GM12864 (cell line): ENCODE measurements around the gene GALNT5.
"Not testable (repeated sequence)": the region's sequence is repeated elsewhere in the genome, so short reads cannot be mapped to it uniquely, and the experiment has no call there.

Experiments
- DNase-seq: peaks from one replicate; pipeline ENCODE4 v3.0.0-alpha.2; 2011; ENCODE audit warnings: low read depth
- H3K4me3 ChIP-seq: 2 replicates; pipeline ENCODE4 v1.5.1; 2011; ENCODE audit warnings: mild to moderate bottlenecking, low read depth, low read length, control low read depth
- TF ChIP-seq, protein P1 (sequence below): IDR thresholded peaks from 2 replicates; pipeline ENCODE4 v1.5.1; 2011; ENCODE audit warnings: low read depth, mild to moderate bottlenecking, moderate library complexity, low read length, control low read depth, inconsistent platforms; ENCODE audit errors: missing control alignments

The GALNT5 gene

DNA sequence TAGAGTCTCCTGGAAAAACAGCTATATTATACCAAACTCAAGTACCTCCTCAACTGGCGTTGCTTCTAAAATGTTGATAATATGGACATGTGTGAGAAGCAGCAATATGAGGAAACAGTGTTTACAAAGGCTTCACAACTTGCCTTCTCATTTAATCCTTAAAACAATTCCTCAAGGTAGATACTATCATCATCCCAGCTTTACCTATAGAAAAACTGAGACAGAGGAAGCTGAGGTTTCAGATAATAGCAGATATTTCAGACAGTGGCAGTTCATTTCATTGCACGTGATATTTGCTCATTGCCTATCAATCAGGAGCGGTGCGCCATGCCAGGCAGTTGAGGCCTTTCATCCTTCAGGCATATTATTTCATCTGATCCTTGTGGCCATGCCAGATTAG lies 8.3 kb downstream of the GALNT5 start:
- TF ChIP-seq, protein P1, sequence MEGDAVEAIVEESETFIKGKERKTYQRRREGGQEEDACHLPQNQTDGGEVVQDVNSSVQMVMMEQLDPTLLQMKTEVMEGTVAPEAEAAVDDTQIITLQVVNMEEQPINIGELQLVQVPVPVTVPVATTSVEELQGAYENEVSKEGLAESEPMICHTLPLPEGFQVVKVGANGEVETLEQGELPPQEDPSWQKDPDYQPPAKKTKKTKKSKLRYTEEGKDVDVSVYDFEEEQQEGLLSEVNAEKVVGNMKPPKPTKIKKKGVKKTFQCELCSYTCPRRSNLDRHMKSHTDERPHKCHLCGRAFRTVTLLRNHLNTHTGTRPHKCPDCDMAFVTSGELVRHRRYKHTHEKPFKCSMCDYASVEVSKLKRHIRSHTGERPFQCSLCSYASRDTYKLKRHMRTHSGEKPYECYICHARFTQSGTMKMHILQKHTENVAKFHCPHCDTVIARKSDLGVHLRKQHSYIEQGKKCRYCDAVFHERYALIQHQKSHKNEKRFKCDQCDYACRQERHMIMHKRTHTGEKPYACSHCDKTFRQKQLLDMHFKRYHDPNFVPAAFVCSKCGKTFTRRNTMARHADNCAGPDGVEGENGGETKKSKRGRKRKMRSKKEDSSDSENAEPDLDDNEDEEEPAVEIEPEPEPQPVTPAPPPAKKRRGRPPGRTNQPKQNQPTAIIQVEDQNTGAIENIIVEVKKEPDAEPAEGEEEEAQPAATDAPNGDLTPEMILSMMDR, result no peak
- no peak for DNase-seq
- no peak overlapping the region for H3K4me3 ChIP-seq

DNA sequence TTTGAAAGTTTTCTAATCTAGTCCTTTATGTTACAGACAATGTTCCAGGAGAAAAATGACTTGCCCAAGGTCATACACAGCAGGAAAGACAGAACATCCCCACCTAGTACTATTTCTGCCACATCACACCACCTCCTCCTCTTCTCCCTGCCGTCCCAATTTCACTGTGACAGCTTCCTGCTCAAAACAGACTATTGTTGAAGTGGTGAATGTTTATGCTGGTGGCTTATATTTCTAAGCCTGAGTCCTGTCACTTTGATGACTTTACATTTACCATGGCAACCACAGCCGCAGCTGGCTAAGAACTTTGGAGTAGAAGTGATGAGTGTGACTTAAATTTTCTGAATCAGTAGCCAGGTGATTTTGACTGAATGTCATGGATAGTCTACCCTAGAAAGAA lies 10.0 kb downstream of the GALNT5 start:
- H3K4me3 ChIP-seq, result no peak overlapping the region
- no peak for DNase-seq
- TF ChIP-seq, protein P1, result no peak

DNA sequence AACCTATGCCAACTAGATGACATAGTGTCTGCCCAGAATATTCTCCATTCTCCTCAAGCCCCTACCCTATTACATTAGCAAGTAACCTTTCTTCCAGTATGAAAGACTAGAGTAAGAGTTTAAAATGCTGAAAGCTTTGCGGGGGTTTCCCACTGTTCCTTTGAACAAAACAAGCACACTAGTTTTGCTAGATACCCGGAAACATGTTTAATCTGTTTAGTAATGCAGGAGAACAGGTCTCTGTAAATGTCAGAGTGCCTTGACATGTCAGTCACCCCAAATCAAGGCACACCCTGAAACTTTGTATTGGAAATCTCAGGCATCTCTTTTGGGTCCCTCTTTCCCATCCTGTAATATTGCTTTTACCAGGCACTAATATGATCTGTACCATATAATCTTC lies 11.6 kb downstream of the GALNT5 start:
- no peak for DNase-seq
- TF ChIP-seq, protein P1, result no peak
- no peak overlapping the region for H3K4me3 ChIP-seq

DNA sequence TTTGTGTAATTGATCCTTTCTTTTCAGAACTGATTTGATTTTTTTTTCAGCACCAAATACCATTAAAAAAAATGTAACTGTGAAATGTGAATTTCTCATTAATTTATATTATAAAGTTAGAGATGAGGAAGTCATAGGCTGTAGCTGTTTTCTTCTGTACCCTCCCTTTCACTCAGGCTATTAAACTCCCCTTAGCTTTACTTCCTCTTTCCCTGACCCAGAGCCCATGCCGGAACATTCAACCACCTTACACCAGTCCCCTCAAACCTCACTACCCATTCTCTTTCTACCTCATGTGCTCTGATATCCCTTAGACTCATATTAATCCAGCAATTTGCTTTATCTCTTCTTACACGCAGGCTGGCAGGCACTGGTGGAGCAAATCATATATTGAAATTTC lies 12.4 kb downstream of the GALNT5 start:
- no peak for DNase-seq
- TF ChIP-seq, protein P1, result no peak
- no peak overlapping the region for H3K4me3 ChIP-seq

DNA sequence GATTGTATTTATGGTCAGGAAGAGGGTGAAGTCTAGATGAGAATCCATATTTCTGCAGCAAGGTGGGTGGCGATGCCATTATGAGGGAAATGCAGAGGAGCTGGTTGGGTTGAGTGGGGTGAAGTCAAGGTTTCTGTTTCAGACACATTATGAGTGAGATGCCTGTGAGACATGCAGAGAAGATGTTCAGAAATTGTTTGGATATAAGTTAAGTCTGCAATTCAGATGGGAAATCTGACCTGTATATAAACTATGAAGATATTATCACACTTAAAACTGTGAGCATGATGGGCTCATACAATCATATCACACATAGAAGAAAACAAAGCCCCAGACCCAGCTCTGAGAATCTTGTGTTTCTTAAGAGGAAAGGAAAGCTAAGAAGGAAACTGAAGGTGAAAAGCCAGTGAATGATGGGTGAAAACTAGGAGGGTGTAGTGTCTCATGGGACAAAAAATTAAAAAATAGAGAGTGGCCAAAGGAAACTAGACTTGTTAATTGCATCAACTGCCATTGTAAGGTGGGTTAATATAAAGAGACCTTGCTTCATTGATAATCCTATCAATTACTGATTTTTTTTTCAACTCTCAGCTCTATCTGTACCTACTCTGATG lies 14.2 kb downstream of the GALNT5 start:
- DNase-seq, result no peak
- no peak overlapping the region for H3K4me3 ChIP-seq
- TF ChIP-seq, protein P1, result no peak

DNA sequence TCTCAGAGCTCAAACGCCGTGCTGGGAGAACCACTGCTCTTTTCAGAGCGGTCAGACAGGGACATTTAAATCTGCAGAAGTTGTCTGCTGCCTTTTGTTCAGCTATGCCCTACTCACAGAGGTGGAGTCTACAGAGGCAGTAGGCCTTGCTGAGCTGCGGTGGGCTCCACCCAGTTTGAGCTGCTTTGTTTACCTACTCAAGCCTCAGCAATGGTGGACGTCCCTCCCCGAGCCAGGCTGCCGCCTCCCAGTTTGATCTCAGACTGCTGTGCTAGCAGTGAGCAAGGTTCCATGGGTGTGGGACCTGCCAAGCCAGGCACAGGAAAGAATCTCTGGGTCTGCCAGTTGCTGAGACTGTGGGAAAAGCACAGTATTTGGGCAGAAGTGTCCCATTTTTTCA lies 21.8 kb downstream of the GALNT5 start:
- H3K4me3 ChIP-seq, DNase-seq: not testable (repeated sequence)

DNA sequence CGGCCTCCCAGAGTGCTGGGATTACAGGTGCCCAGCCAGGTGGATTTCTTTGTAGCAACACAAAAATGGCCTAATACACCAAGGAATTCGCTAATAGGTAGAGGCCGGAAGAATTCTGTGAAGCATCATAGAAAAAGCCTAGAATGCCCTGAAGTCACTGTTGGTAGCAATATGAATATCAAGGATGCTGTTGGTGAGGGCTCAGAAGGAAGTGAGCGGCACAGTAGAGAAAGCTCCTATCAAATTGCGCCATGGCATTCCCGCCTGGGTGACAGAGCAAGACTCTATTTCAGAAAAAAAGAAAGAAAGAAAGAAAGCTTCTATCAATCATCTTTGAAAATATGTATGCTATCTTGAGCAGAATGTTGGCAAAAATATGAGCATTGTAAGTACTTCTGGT lies 23.8 kb downstream of the GALNT5 start:
- TF ChIP-seq, protein P1, result no peak
- no peak overlapping the region for H3K4me3 ChIP-seq
- no peak for DNase-seq
